ENCODE measurements around the gene ARHGEF40.

GRCh38 chr14:21053184-21054122 is 16.7 kb upstream of the ARHGEF40 start:
- TF ChIP-seq CTCF (IDR thresholded peaks at IDR 0.05; ENCODE audit: insufficient read depth, low read length) (no peak), REST (IDR thresholded peaks at IDR 0.05; ENCODE audit: insufficient replicate concordance, low read depth) (no peak)

All from HL-60 (cell line).